GM12878 (cell line): ENCODE results near the gene PREX1. TPM values are rescaled to one million over a fixed set of nuclear protein-coding genes. Genes with fewer than 3 reads are reported as not detected.

ENCODE experiments used
- ATAC-seq: fragments of 200-7000 bp; cut with Tn5 transposase; 3 replicates; pipeline ENCODE4 v1.9.1; 2020; ENCODE audit warnings: mild to moderate bottlenecking, moderate library complexity
- BruUV-seq: library from RNA; stranded (reverse); fragments of 400-500 nt; replicated peaks from 2 replicates; lab custom pipeline; 2021; lab: Mats Ljungman, UMichigan
- CTCF ChIA-PET: fragments of 300-600 bp; sonication (Branson Sonifier 250); formaldehyde crosslinking; extraction: SDS; loops from one replicate; lab custom pipeline; 2021; ENCODE audit warnings: inconsistent platforms; lab: Yijun Ruan, JAX
- POLR2A ChIA-PET: fragments of 350-600 bp; formaldehyde crosslinking; extraction: SDS; loops from one replicate; lab custom pipeline; 2021; ENCODE audit warnings: inconsistent platforms; lab: Charles Lee
- RAD21 ChIA-PET: fragments of 300-600 bp; sonication (Branson Sonifier 250); formaldehyde crosslinking; loops from one replicate; lab custom pipeline; 2023; ENCODE audit warnings: antibody characterized with exemption; ENCODE audit not compliant: unreplicated experiment; lab: Charles Lee
- SMC1A ChIA-PET: fragments of 300-600 bp; sonication (Branson Sonifier 250); formaldehyde crosslinking; loops from one replicate; lab custom pipeline; 2023; ENCODE audit not compliant: unreplicated experiment, uncharacterized antibody; lab: Charles Lee
- DNase-seq: peaks from one replicate; pipeline ENCODE4 v3.0.0-alpha.2; 2011; ENCODE audit warnings: low read depth, low spot score
- FAIRE-seq: peaks from 3 replicates; lab custom pipeline; 2011; peaks lifted over from hg19 to GRCh38; lab: Jason Lieb, UNC
- H2AFZ ChIP-seq: 2 replicates; pipeline ENCODE4 v1.6.0; 2011; ENCODE audit warnings: low read depth, low read length, control low read depth; ENCODE audit not compliant: control insufficient read depth
- H3K27ac ChIP-seq: 2 replicates; pipeline ENCODE4 v1.5.1; 2011; ENCODE audit warnings: control low read depth; ENCODE audit not compliant: control insufficient read depth, insufficient read depth
- H3K27me3 ChIP-seq, 2 experiments: replicated peaks in 1 of 2; 2 replicates each; pipeline versions ENCODE4 v1.6.0 to v1.6.1; 2011; ENCODE audit warnings: low read length in 1 of 2; ENCODE audit not compliant: control insufficient read depth in 2 of 2, insufficient read depth in 2 of 2
- H3K36me3 ChIP-seq, 2 experiments: 2 replicates each; pipeline ENCODE4 v1.5.1; 2011; ENCODE audit warnings: low read length in 1 of 2; ENCODE audit not compliant: control insufficient read depth in 2 of 2, insufficient read depth in 2 of 2
- H3K4me1 ChIP-seq: 2 replicates; pipeline ENCODE4 v1.6.1; 2011; ENCODE audit warnings: mild to moderate bottlenecking, low read length, moderate library complexity, mixed read lengths; ENCODE audit not compliant: control insufficient read depth, insufficient read depth
- H3K4me2 ChIP-seq: 2 replicates; pipeline ENCODE4 v1.6.0; 2011; ENCODE audit warnings: control low read depth; ENCODE audit not compliant: control insufficient read depth, insufficient read depth
- H3K4me3 ChIP-seq: fragments of 200-600 bp; sonication (generic); 2 replicates; pipeline ENCODE4 v1.5.1; 2016
- H3K79me2 ChIP-seq: 2 replicates; pipeline ENCODE4 v1.6.0; 2011; ENCODE audit warnings: low read length; ENCODE audit not compliant: control insufficient read depth, insufficient read depth
- H3K9ac ChIP-seq: 2 replicates; pipeline ENCODE4 v1.8.0; 2011; ENCODE audit warnings: low read length, control low read depth, mixed read lengths; ENCODE audit not compliant: control insufficient read depth, insufficient read depth
- H3K9me3 ChIP-seq: replicated peaks from 3 replicates; pipeline ENCODE4 v1.5.1; 2011; ENCODE audit warnings: mild to moderate bottlenecking, low read length; ENCODE audit not compliant: control insufficient read depth, insufficient read depth
- H4K20me1 ChIP-seq: 2 replicates; pipeline ENCODE4 v1.6.0; 2011; ENCODE audit not compliant: control insufficient read depth, insufficient read depth
- CTCF ChIP-seq, 3 experiments: IDR thresholded peaks in 2 of 3; conservative IDR thresholded peaks in 1 of 3; 2 replicates each; pipeline ENCODE4 v1.5.1; 2011; ENCODE audit warnings: low read depth in 3 of 3, low read length in 3 of 3, mild to moderate bottlenecking in 3 of 3, control low read depth in 2 of 3, moderate library complexity in 2 of 3, inconsistent platforms in 1 of 3, mixed read lengths in 1 of 3; ENCODE audit not compliant: control insufficient read depth in 2 of 3, insufficient read depth in 1 of 3; ENCODE audit errors: extremely low read depth in 1 of 3
- MEF2B ChIP-seq: fragments of 450-650 bp; IDR thresholded peaks from 2 replicates; pipeline ENCODE4 v1.6.1; 2018; ENCODE audit warnings: mild to moderate bottlenecking, moderate library complexity; ENCODE audit not compliant: partially characterized antibody, poor library complexity, severe bottlenecking
- PAX5 ChIP-seq: IDR thresholded peaks from 2 replicates; pipeline ENCODE4 v1.6.1; 2011; ENCODE audit warnings: low read depth, low read length, borderline replicate concordance
- POLR2A ChIP-seq: IDR thresholded peaks from 2 replicates; pipeline ENCODE4 v1.6.1; 2011; ENCODE audit warnings: low read depth, mild to moderate bottlenecking, low read length
- POLR2AphosphoS2 ChIP-seq: IDR thresholded peaks from 2 replicates; pipeline ENCODE4 v1.6.1; 2011; ENCODE audit warnings: low read depth, mild to moderate bottlenecking, low read length, improper control_type of control experiment, moderate library complexity
- RAD21 ChIP-seq: IDR thresholded peaks from 2 replicates; pipeline ENCODE4 v1.6.1; 2011; ENCODE audit warnings: mild to moderate bottlenecking, low read depth, low read length, moderate library complexity; ENCODE audit not compliant: insufficient read depth
- SMC3 ChIP-seq: IDR thresholded peaks from 2 replicates; pipeline ENCODE4 v1.6.1; 2011; ENCODE audit warnings: low read length, improper control_type of control experiment, borderline replicate concordance
- STAT3 ChIP-seq: IDR thresholded peaks from 2 replicates; pipeline ENCODE4 v1.6.1; 2011; ENCODE audit warnings: low read depth, low read length, improper control_type of control experiment
- USF1 ChIP-seq: IDR thresholded peaks from 2 replicates; pipeline ENCODE4 v1.6.1; 2011; ENCODE audit warnings: borderline replicate concordance, low read depth, mild to moderate bottlenecking, moderate library complexity, mixed read lengths, low read length; ENCODE audit not compliant: insufficient read depth; ENCODE audit errors: extremely low read length
- USF2 ChIP-seq: IDR thresholded peaks from 2 replicates; pipeline ENCODE4 v1.6.1; 2011; ENCODE audit warnings: low read depth, low read length, improper control_type of control experiment, borderline replicate concordance
- WGBS: methylation state at CpG from one replicate; pipeline ENCODE4 v1.1.6; 2016; ENCODE audit warnings: low lambda C conversion rate; ENCODE audit not compliant: insufficient replicate concordance, insufficient coverage; ENCODE audit errors: missing lambda C conversion rate; 5-methylcytosine and 5-hydroxymethylcytosine counted together
- in situ Hi-C: fragments of 300-500 bp; cut with MboI; formaldehyde crosslinking; loops from 9 replicates; pipeline ENCODE4 v1.14.3; 2018; ENCODE audit warnings: mixed read lengths
- intact Hi-C: fragments of 100-400 bp; cut with micrococcal nuclease; formaldehyde crosslinking; loops from one replicate; pipeline ENCODE4 v1.14.2; 2022; ENCODE audit not compliant: unreplicated experiment
- polyA plus RNA-seq, 11 experiments: library from polyadenylated mRNA; depleted of rRNA in 4 of 11; unstranded in 6 of 11; stranded (reverse) in 5 of 11; fragments of >200 nt; fragmentation: Nextera tagmentation in 4 of 11; fragmentation: Illumina TruSeq in 1 of 11; extraction: Ambion mirVana in 4 of 11; extraction: Trizol in 1 of 11; gene quantifications; 1 replicate in 1 of 11; 2 replicates in 10 of 11; pipeline versions ENCODE4 v1.2.1 to v1.2.3, GENCODE V29; 2011 to 2016; ENCODE audit warnings: inconsistent platforms in 2 of 11, missing spikeins in 2 of 11, low read depth in 1 of 11
- total RNA-seq, 4 experiments: library from RNA; depleted of rRNA in 3 of 4; stranded (reverse); fragments of >200 nt in 3 of 4; fragmentation: Illumina TruSeq in 1 of 4; extraction: Trizol in 1 of 4; gene quantifications; 2 replicates each; pipeline versions ENCODE4 v1.2.1 to v1.2.3, GENCODE V29; 2013 to 2021

PREX1 gene
- total and polyA plus RNA-seq, 10 of the 15 experiments (the other 5 are each of a cell fraction or from before 2014, with no cell fraction given) = 2.6 to 114 (median 38.9) TPM

GRCh38 chr20:48635791-48636267 lies 192.0 kb downstream of the PREX1 start:
- H3K27me3 ChIP-seq = no peaks in the 10 kb centered on the region
- ChIA-PET CTCF (interaction anchor here (1.2 to 1.6 kb wide), 4 partner anchors 15 to 270 kb away, joined by 3 to 12 read pairs (median 4); no protein-coding TSS in a partner anchor), SMC1A (interaction anchor here (0.8 kb wide), 1 partner anchor 269 kb away, joined by 3 read pairs; no protein-coding TSS in a partner anchor), POLR2A (no interaction called here), RAD21 (no interaction called here)
- in situ Hi-C loops (no loop called here), intact Hi-C loops (no loop called here)
- no peak overlapping the region for H3K4me2 ChIP-seq
- peaks cover 36 to 44% of the 10 kb centered on the region in 2 experiments for H3K36me3 ChIP-seq
- no peaks in the 10 kb centered on the region; the same call in 1 of the 2 replicates for H4K20me1 ChIP-seq
- H3K4me1 ChIP-seq = no peaks in the 10 kb centered on the region
- no peaks in the 10 kb centered on the region for H3K9me3 ChIP-seq
- no peaks in the 10 kb centered on the region for H3K79me2 ChIP-seq
- DNase-seq (no peak), ATAC-seq (peak; percentile 92), FAIRE-seq (no peak)
- H3K27ac ChIP-seq = no peak overlapping the region
- no TSS peak for BruUV-seq
- no peak overlapping the region for H3K4me3 ChIP-seq
- WGBS = 37% methylated on average over 5 of the region's 5 CpGs
- H3K9ac ChIP-seq = no peak overlapping the region
- no peak overlapping the region for H2AFZ ChIP-seq
- TF ChIP-seq CTCF (IDR thresholded peaks at IDR 0.05 in 2 of 3, conservative IDR thresholded peaks at IDR 0.05 in 1 of 3; ENCODE audit: control insufficient read depth in 2 of 3, extremely low read depth in 1 of 3, insufficient read depth in 1 of 3, low read depth in 3 of 3, low read length in 3 of 3) (peak; percentile 59 to 76 (median 61)), MEF2B (no peak), SMC3 (peak; percentile 42), RAD21 (peak; percentile 64), PAX5 (no peak), POLR2AphosphoS2 (no peak), POLR2A (0 out of 2 replicates have a peak, but pooled peaks have one; percentile 14), USF2 (no peak), STAT3 (no peak), USF1 (no peak)
